SIG-M5 treated with dmso at 0.1 percent for 504 hours (cell line): Measurements from ENCODE around the gene TRIM65.
A peak's percentile ranks its signal among the peaks of the same experiment; 100 is the strongest.
"Not testable (repeated sequence)": the region's sequence is repeated elsewhere in the genome, so short reads cannot be mapped to it uniquely, and the experiment has no call there.

ENCODE experiments used
- DNase-seq: peaks from one replicate; lab custom pipeline; 2025; ENCODE audit not compliant: unreplicated experiment; lab: John Stamatoyannopoulos, UW

The TRIM65 gene

GRCh38 chr17:75854881-75855309 lies 41.9 kb downstream of the TRIM65 start:
- no peak for DNase-seq

DNA sequence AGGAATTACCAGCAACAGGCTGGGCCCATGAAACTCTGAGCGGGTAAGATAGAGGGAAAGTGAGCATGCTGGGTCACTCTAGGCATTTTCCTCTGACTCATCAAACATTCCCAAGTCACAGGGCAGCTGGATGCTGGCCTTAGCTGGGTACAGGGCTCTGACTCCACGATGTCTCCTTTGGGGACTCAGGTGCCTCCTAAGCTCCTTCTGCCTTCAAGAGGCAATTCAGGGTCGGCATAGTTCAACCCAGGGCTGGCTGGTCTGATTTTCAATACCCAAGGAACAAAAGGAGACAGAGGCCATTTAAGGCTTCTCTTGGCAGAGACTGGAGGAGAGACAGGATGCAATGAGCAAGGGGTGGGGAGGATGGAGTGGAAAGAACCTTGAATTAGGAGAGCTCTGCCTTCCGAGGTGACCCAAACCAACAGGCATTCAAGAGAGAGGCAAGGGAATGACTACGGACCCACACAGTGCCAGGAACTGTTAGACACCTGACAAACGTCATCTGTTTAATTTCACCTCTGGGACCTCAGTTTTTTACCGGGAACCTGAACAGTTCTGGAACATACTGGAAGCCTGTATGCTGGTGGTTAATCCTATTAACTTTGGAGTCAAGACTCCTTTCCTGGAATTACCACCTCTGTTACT lies 42.5 kb downstream of the TRIM65 start:
- DNase-seq = no peak

- DNase-seq = no peak
Observed at GRCh38 chr17:75853433-75853832, 43.3 kb downstream of the TRIM65 start.

DNA sequence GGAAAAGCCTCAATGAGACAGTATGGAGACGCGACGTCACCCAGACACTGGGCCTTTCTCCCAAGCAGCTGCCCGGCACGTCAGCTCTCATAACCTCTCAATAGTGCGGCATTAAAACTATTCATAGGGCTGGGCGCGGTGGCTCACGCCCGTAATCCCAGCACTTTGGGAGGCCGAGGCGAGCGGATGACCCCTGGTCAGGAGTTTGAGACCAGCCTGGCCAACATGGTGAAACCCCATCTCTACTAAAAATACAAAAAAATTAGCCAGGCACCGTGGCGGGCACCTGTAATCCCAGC lies 45.1 kb downstream of the TRIM65 start:
- not testable (repeated sequence) for DNase-seq

GRCh38 chr17:75850928-75851692 lies 45.6 kb downstream of the TRIM65 start:
- no peak for DNase-seq

- no peak for DNase-seq
Observed at GRCh38 chr17:75849724-75850123, 47.0 kb downstream of the TRIM65 start.

GRCh38 chr17:75849279-75849646 lies 47.5 kb downstream of the TRIM65 start:
- no peak for DNase-seq

DNA sequence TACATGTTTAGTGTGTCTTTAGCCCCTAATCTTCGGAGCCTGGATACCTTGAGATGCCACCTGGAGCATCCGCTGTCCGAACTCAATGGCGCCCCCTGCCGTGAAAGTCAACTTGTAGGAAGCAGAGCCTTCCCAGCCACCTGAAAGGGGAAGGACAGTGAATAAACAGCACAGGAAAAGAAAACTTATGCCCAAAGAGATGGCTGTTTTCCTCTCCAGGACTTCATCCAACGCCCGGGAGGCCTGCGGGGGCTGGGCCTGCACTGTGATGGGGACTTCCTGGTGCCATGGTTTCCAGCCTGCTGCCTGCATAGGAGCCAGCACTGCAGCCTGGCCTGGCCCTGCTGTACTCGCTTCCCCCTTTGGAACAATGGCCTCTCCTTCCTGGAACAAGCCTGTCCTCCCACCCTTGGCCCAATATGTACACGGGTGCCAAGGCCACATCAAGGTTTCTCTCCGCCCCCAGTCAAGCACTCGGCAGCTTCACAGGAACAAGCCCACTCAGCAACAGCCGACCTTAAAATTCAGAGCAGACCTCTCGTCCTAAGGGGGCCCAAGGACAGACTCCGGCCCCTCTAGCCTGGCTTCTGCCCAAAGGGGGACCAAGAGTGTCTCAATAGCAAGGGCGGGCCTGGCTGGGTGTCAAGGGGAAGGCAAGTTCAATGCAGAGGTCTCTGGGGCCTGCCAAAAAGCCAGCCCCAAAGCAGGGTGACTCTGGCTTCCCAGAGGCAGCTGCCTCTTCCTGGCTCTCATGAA lies 48.0 kb downstream of the TRIM65 start:
- peak; percentile 53 for DNase-seq

DNA sequence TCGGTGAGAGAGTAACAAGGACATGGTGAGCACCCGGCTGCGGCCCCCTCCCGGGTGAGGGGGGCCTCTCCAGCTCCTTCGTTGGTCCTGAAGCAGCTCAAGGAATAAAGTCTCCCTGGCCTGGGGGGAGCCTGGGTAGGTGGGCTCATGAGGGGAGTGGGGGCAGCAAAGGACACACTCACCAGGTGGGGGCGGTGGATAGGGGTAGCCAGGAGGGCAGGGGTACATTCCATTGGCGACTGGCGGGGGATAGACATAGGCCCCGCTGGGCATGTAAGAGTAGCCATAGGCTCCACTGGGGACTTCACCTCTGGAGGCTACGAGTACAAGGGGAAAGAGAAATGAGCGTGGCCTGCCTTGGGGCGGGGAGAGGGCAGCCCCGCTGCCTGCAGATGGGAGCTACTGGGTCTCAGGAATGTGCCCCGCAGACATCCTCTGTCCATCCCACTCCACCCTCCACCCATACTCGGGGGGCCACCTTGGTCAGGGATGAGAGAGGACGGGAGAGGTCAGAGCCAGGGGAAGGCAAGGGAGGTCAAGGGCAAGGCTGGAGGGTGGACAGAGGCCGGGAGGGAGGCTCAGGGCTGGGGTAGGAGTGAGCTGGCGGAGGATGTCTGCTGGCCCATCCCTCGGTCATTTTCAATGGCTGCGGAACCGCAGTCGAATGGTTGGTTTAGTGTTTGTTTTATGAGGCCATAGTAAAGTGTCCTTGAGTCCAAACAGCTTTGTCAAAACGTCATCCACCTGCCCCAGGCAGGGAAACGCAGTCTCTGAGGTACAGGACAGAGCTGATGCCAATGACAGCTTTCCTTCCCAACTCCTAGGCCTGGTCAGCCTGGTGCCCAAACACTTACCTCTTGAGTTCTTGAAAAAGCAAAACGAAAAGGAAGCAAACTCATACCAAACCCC lies 48.9 kb downstream of the TRIM65 start:
- DNase-seq = no peak

- no peak for DNase-seq
Observed at GRCh38 chr17:75846692-75847613, 49.8 kb downstream of the TRIM65 start.

DNA sequence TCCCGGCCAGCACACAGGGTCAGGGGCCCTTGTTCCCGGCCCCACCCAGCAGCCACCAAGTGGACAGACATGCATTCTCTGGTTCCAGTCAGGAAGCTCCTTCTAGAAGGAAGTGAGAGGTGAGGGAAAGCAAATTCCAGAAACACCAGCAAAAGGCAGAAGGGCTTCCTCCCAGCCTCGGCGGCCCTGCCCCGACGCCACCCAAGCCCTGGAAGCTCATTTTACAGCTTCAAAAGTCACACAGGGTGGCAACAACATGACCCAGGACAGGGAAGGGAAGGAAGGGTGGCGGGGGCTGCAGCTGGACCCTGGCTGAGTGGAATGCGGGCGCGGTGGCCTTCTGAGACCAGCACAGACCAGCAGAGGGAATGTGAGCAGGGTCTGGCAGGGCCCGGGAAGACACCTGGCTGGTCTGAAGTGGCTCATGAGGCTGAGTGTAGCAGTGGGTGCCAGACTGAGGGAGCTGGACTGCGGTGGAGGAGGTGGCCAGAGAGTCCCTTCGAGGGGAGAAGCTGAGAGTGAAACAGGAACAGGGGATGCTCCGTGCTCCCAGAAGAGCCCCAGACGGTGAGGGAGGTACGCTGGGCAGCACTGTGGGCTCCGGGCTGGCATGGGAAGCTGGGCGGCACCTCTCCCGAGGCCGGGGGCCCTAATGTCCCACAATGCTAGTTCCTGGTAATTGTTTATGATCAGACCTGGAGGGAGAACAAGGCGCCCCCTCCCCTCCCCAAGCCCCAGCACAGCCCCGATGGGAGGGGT lies 50.6 kb downstream of the TRIM65 start:
- no peak for DNase-seq

GRCh38 chr17:75845058-75845711 lies 51.6 kb downstream of the TRIM65 start:
- DNase-seq = peak; percentile 88

DNA sequence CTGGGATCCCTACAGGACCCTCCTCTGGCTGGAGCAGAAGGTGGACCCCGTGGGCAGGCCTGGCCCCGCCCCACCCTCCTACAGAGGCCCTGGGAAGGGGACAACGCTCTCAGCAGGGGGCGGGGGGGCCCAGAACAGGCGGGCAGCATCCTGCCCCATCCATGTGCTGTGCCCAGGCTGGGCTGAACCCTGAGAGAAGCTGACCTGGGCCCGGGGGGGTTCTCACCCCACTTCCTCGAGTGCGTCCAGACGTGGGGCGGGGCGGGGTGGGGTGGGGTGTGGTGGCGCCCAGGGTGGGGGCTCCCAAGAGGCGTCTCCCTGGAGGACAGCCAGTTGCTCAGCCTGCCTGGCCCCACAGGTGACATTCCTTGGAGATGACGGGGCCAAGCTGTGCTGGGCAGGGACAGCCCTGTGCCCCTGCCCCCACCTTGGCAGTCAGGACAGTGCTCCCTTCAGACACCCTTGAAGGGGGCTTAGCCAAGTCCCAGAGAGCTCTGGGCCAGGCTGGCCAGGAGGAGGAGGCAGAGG lies 52.2 kb downstream of the TRIM65 start:
- DNase-seq = peak; percentile 65

DNA sequence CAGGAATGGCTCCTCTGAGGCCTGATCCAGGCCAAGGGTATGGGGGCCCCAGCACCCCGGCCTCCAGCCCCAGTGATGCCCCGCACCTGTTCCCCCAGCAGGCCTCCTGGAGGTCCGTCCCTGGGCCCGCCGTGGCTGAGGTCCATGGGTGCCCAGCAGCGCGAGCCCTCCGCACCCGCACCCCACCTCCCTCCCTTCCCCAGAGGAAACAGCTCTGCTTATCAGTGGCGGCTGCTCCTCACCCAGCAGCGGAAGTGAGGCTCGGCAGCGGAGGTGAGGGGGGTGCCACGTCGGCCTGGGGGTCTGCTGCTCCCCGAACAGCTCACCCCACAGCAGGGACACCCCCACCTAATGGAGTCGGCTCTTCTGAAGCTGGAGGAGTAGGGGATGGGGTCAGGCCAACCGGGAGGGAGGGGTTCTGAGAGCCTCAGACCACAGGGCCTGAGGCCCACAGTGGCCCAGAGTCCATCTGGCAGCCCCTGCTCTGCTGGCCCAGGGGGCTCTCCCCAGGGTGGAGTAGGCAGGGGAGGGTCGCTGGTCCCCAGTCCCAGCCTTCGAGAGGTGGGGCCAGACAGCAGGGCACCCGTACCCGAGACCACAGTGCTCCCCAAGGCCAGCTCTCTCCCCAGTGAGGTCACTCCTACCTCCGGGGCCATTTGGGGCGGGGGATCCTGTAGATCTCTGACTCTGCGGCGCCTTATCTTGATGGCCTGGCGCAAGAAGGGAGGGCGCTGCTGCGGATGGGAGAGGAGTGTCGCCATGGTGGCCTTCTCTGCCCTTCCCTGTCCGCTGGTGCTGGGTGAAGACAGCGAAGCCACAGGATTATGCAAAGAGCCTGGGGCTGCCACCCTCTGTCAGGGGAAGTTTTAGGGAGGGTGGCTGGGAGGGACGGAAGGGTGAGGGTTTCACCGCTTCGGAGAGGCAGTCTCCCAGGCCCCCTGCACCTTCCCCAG lies 52.9 kb downstream of the TRIM65 start, which contains the start of gene UNC13D:
Gene UNC13D, minus strand, starts transcription at position 828 of the 953 bp plus-strand sequence. Its CDS starts 67 bp downstream, at position 761.
- DNase-seq = peak; percentile 79

GRCh38 chr17:75842963-75843576 lies 53.7 kb downstream of the TRIM65 start:
- DNase-seq = no peak

DNA sequence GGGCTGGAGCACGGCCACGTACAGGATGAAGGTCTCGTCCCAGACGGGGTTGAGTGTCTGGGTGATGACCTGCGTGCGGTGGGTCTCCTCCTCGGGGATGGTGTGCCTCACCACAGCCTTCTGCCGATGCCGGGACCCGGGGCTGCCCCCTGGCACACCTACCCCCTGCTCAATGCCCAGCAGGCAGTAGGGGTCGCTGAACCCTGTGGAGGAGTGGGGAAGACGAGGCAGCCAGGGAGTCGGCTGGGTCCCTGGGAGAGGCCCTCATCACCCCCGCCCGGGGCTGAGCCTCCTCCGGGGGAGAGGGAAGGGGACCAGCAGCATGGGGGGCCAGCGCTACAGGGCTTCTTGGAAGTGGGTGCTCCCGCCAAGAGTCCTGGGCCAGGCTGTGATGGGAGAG lies 54.3 kb downstream of the TRIM65 start:
- no peak for DNase-seq

DNA sequence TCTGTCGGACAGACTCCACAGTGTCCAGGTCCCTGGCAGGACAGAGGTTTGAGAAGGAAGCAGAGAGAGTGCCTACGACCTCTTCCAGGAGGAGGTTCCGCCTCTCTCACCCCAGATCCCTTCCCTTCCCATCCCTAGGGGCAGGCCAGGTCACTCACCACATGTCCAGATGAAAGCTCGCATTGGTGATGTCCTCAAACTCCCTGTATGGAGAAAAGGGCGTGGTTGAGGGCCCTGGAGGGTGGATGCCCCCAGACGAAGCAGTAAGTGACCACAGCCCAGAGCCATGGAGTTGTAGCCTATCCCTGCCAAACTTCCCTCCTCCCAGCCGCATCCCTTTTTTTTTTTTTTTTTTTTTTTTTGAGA lies 56.0 kb downstream of the TRIM65 start:
- DNase-seq = no peak
